Uterus (tissue), 2 donors: Measurements from ENCODE around the gene HEXIM1.

ENCODE experiments used
- CTCF ChIP-seq, 4 experiments: fragments of 200-600 bp in 2 of 4; fragments of 450-650 bp in 2 of 4; sonication (generic) in 2 of 4; IDR thresholded peaks; one replicate each; pipeline ENCODE4 v1.5.1; 2016 to 2019; ENCODE audit warnings: antibody characterized with exemption in 4 of 4, mild to moderate bottlenecking in 2 of 4, moderate library complexity in 1 of 4
- POLR2A ChIP-seq, 2 donors: fragments of 450-650 bp; IDR thresholded peaks; one replicate each; pipeline ENCODE4 v1.6.1; 2016; ENCODE audit warnings: antibody characterized with exemption in 2 of 2, mild to moderate bottlenecking in 1 of 2, moderate library complexity in 1 of 2

GRCh38 chr17:45113424-45113754 lies 34.9 kb upstream of the HEXIM1 start:
- TF ChIP-seq POLR2A (IDR thresholded peaks at IDR 0.05) (no peak), CTCF (IDR thresholded peaks at IDR 0.05) (no peak)
